Urinary bladder (tissue), 4 donors: ENCODE measurements around the gene YBX1. TPM values are rescaled to one million over a fixed set of nuclear protein-coding genes. Genes with fewer than 3 reads are reported as not detected.
"Not testable (repeated sequence)": the region's sequence is repeated elsewhere in the genome, so short reads cannot be mapped to it uniquely, and the experiment has no call there.

Experiments used
- DNase-seq: peaks from one replicate; pipeline ENCODE4 v3.0.0-alpha.2; 2015; ENCODE audit errors: extremely low spot score
- H3K27ac ChIP-seq: one replicate; pipeline ENCODE4 v1.5.1; 2013; ENCODE audit warnings: low read depth, mild to moderate bottlenecking, moderate library complexity
- H3K36me3 ChIP-seq: one replicate; pipeline ENCODE4 v1.6.1; 2013; ENCODE audit warnings: mild to moderate bottlenecking, moderate library complexity; ENCODE audit not compliant: insufficient read depth
- H3K4me1 ChIP-seq: one replicate; pipeline ENCODE4 v1.6.1; 2013; ENCODE audit warnings: mild to moderate bottlenecking, moderate library complexity; ENCODE audit not compliant: insufficient read depth
- H3K4me3 ChIP-seq: one replicate; pipeline ENCODE4 v1.5.1; 2013; ENCODE audit warnings: low read depth, low read length
- WGBS: extraction: QIAGEN DNeasy Blood & Tissue Kit; methylation state at CpG from one replicate; pipeline ENCODE4 v1.1.7; 2013; 5-methylcytosine and 5-hydroxymethylcytosine counted together
- polyA plus RNA-seq: library from polyadenylated mRNA; stranded (reverse); fragments of 200-250 nt; gene quantifications from one replicate; pipeline ENCODE4 v1.2.3, GENCODE V29; 2013
- total RNA-seq: library from RNA; depleted of rRNA; stranded (reverse); fragments of >200 nt; gene quantifications from one replicate; pipeline ENCODE4 v1.2.3, GENCODE V29; 2014
- donor health status: healthy with polysubstance abuse.
- donor health status: healthy.

Gene YBX1
- total and polyA plus RNA-seq, 2 donors, result 401 to 773 TPM

- DNase-seq, result no peak
- WGBS, result 87% methylated on average over 10 of the region's 10 CpGs
- H3K27ac ChIP-seq, result no peak overlapping the region
- H3K4me3 ChIP-seq, result no peak overlapping the region
- no peaks in the 10 kb centered on the region for H3K36me3 ChIP-seq
- H3K4me1 ChIP-seq, result peaks cover 5% of the 10 kb centered on the region
Observed at GRCh38 chr1:42679364-42679983, 2.7 kb upstream of the YBX1 start.

DNA sequence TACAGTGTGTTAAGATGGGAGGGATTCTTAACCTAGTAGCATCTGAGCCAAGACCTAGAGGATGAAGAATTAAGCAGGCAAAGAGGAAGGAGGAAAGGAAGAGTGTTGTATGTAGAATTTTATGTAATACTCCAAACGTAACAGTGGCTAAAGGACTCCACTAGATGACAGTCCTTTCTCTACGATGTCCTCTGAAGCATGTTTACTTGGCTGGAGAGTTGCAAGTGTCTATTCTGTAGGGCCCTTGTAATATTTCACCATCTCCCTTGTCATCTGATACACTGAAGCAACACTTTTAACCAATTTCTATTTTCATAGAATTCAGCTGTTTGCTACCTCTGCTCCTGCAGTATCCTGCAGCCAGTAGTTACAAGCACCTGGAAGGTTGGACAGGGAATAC, 2.2 kb upstream of the YBX1 start:
- DNase-seq, result no peak
- 89% methylated on average over 2 of the region's 2 CpGs for WGBS
- no peak overlapping the region for H3K4me3 ChIP-seq

DNA sequence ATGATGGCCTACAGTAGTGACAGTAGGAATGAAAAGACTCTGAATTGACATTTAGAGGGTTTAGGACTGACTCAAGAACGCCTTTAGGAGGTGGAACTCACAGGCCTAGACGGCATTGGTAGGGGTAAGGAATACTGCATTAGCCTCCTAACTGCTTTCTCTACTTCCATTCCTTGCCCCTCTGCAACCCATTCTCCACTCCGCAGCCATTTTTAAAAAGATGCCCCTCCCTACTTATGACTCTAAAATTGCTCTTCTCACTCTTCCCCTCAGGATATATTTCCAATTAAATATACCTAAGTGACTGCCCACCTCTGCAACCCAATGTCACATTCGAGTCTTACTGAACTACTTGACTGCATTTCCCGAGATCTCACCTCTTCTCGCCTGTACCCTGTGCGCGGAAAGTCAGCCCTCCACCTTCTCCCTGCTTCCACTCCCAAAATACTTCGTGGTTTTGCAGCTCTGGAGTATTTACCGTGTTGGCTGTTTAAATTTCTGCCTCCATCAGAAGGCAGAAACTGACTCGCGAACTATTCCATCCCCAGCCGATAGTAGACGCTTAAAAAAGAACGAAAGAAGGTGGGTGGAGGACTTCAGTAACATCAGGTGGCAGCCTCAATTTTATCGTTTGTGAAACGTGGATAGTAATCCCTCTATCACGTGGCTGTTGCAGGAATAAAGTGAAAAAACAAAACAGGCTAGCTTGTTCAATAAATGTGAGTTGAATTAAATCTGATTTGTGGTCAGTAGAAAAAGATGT, 1.1 kb upstream of the YBX1 start:
- no peaks in the 10 kb centered on the region for H3K36me3 ChIP-seq
- peak overlapping the region; percentile 69 for H3K4me3 ChIP-seq
- 4% methylated on average over 18 of the region's 18 CpGs for WGBS
- H3K4me1 ChIP-seq, result peaks cover 5% of the 10 kb centered on the region
- no peak for DNase-seq
- H3K27ac ChIP-seq, result peak overlapping the region; percentile 92

More for the DNA sequence above, 2.2 kb upstream of the YBX1 start:
- Histone ChIP-seq H3K4me1 (peaks cover 5% of the 10 kb centered on the region), H3K27ac (no peak overlapping the region), H3K36me3 (no peaks in the 10 kb centered on the region)

DNA sequence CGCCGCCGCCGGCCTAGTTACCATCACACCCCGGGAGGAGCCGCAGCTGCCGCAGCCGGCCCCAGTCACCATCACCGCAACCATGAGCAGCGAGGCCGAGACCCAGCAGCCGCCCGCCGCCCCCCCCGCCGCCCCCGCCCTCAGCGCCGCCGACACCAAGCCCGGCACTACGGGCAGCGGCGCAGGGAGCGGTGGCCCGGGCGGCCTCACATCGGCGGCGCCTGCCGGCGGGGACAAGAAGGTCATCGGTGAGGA, 193 bp downstream of the YBX1 start:
- WGBS, result 2% methylated on average over 33 of the region's 33 CpGs
- H3K27ac ChIP-seq, result peak overlapping the region; percentile 93
- H3K4me1 ChIP-seq, H3K36me3 ChIP-seq, DNase-seq: not testable (repeated sequence)
- H3K4me3 ChIP-seq, result peak overlapping the region; percentile 93

GRCh38 chr1:42682739-42683531, 717 bp downstream of the YBX1 start:
- WGBS, result under 1% methylated on average over 99 of the region's 103 CpGs
- Histone ChIP-seq H3K4me3 (peak overlapping the region; percentile 93), H3K36me3 (no peaks in the 10 kb centered on the region), H3K27ac (peak overlapping the region; percentile 93), H3K4me1 (peaks cover 5% of the 10 kb centered on the region)
- DNase-seq, result no peak

DNA sequence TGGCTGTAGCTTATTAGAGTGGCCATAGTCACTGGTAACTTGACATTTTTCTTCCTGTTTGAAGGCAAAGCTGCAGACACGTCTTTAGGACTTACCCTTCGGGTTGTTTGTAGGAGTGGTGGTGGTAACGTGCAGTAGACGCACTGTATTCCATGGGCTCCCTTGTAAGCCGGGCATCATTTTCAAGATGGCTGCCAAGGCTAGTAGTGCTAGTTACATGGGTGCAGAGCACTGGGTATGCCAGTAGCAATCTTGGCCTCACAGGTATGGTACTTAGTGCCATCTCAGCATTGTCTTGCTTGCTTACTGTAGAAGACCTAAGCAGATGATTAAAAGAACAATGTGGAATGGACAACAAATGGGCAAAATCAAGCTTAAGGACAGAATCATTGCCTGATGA, 1.9 kb downstream of the YBX1 start:
- H3K27ac ChIP-seq, result no peak overlapping the region
- 39% methylated on average over 5 of the region's 5 CpGs for WGBS
- H3K36me3 ChIP-seq, result no peaks in the 10 kb centered on the region
- no peak for DNase-seq
- peaks cover 5% of the 10 kb centered on the region for H3K4me1 ChIP-seq
- no peak overlapping the region for H3K4me3 ChIP-seq

- peaks cover 4% of the 10 kb centered on the region for H3K4me1 ChIP-seq
- DNase-seq, result no peak
- 76% methylated on average over 4 of the region's 4 CpGs for WGBS
- H3K27ac ChIP-seq, result no peak overlapping the region
- no peak overlapping the region for H3K4me3 ChIP-seq
- H3K36me3 ChIP-seq, result peaks cover 1% of the 10 kb centered on the region
Observed at GRCh38 chr1:42686418-42686817, 4.2 kb downstream of the YBX1 start.

- Histone ChIP-seq H3K27ac (no peak overlapping the region), H3K4me3 (no peak overlapping the region), H3K36me3 (peaks cover 1% of the 10 kb centered on the region), H3K4me1 (peaks cover 2% of the 10 kb centered on the region)
- no peak for DNase-seq
- WGBS, result 90% methylated on average over 3 of the region's 3 CpGs
Observed at GRCh38 chr1:42689912-42690311, 7.7 kb downstream of the YBX1 start.

DNA sequence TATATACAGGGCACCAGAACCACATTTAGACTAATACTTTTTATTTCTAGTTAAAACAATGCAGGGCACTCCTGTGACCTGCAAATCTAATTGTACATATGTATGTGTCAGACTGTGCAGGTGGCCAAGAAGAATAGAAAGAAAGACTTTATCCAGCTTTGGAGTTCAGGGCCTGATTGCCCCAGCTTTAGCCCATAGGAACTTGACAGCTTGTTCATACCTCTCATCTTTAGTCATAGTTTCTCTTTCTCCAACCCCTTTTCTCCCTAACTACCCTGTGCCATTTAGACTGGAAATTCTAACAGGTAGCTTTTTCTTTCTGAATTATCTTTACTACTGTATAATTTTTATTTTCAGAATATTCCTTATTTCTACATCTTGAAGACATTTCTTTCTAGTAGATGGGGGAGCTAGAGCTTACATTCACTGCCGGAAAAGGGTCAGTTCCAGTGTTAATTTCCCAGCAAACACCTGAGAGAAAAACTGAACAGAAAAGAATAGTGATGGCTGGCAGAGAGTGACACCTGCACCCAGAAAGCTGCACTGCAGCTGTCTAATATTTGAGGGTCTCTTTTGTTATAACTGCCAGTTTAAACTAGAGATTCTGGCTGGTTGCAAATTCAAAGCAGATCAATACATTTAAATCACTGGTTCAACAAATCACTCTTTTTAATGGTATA, 8.4 kb downstream of the YBX1 start:
- H3K4me1 ChIP-seq, result peaks cover 2% of the 10 kb centered on the region
- H3K4me3 ChIP-seq, result no peak overlapping the region
- no peak overlapping the region for H3K27ac ChIP-seq
- 80% methylated on average over 1 of the region's 1 CpG for WGBS
- peaks cover 1% of the 10 kb centered on the region for H3K36me3 ChIP-seq
- DNase-seq, result no peak

- no peak for DNase-seq
- Histone ChIP-seq H3K36me3 (peaks cover 1% of the 10 kb centered on the region), H3K27ac (no peak overlapping the region), H3K4me3 (no peak overlapping the region), H3K4me1 (peaks cover 2% of the 10 kb centered on the region)
- 71% methylated on average over 4 of the region's 4 CpGs for WGBS
Observed at GRCh38 chr1:42691157-42691498, 8.9 kb downstream of the YBX1 start.

DNA sequence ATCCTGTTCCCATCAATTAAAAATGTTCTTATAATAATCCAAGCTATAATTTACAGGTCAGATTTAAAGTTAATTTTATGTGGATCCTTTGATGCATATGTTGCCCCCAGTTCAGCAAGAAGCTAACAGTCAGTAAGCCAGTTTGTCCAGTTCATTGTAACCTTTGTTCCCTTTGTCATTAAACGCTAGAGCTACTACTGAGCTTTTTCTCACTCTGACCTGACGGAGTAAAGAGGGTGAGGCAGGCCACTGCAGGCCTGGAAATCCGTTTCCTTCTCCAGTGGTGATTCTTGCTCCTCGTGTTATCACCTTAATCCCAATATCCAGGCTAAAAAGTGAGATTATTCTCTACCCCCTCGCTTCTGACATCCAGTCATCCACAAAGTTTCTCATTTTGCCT, 10.2 kb downstream of the YBX1 start:
- Histone ChIP-seq H3K4me1 (peaks cover 2% of the 10 kb centered on the region), H3K36me3 (peaks cover 4% of the 10 kb centered on the region), H3K27ac (peak overlapping the region; percentile 70), H3K4me3 (no peak overlapping the region)
- 65% methylated on average over 5 of the region's 5 CpGs for WGBS
- DNase-seq, result peak; percentile 15

GRCh38 chr1:42692911-42693310, 10.7 kb downstream of the YBX1 start:
- peaks cover 5% of the 10 kb centered on the region for H3K36me3 ChIP-seq
- H3K4me3 ChIP-seq, result no peak overlapping the region
- peak overlapping the region; percentile 70 for H3K27ac ChIP-seq
- 88% methylated on average over 2 of the region's 2 CpGs for WGBS
- DNase-seq, result no peak
- H3K4me1 ChIP-seq, result peaks cover 2% of the 10 kb centered on the region

DNA sequence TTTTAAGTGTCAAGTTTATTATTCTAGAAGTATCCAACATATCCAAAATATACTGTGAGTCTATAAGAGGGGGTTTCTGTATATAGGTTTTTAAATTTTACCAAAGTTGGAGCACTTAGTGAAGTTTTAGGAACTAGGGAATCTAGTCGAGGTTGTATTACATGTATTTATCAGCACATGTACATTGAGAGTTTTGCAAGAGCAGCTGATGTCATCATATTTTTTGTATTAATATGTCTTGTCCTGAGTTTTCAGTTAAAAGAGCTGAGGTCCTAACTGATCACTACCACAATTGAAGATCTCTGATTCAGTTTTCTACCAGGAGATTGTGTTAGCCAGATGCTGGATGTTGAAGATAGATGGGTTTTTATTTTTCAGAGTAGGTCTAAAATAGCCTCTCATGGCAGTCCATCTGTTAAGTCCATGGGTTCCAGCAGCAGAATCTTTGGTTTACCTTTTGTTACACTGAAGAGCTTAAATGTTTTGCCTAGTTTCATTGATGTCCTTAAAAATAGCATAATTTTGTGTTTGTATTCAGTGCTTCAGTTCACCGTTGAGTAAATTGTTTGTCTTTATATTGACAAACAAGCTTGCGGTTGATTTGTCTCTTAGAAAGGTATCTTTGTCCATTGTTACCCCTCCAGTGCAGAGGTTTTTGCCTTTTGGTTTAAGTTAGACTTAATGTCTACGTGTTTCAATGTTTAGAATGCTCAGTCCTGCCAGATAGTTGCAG, 16.0 kb downstream of the YBX1 start:
- DNase-seq, result no peak
- WGBS, result 94% methylated on average over 4 of the region's 4 CpGs
- Histone ChIP-seq H3K36me3 (peaks cover 10% of the 10 kb centered on the region), H3K4me3 (no peak overlapping the region), H3K4me1 (no peaks in the 10 kb centered on the region), H3K27ac (no peak overlapping the region)
